Suprapubic skin (tissue), 4 donors: ENCODE measurements around the gene LMX1B. TPM values are rescaled to one million over a fixed set of nuclear protein-coding genes. Genes with fewer than 3 reads are reported as not detected.
"Not testable (repeated sequence)": the region's sequence is repeated elsewhere in the genome, so short reads cannot be mapped to it uniquely, and the experiment has no call there.

Source experiments
- DNase-seq, 2 donors: peaks; one replicate each; pipeline ENCODE4 v3.0.0-alpha.2; 2019; ENCODE audit warnings: low spot score in 2 of 2
- H3K27ac ChIP-seq: fragments of 200-600 bp; sonication (generic); one replicate; pipeline ENCODE4 v1.5.1; 2019
- H3K27me3 ChIP-seq: fragments of 200-600 bp; sonication (generic); one replicate; pipeline ENCODE4 v1.5.1; 2019
- H3K36me3 ChIP-seq: fragments of 200-600 bp; sonication (generic); one replicate; pipeline ENCODE4 v1.5.1; 2019
- H3K4me1 ChIP-seq: fragments of 200-600 bp; sonication (generic); one replicate; pipeline ENCODE4 v1.5.1; 2019
- H3K4me3 ChIP-seq: fragments of 200-600 bp; sonication (generic); one replicate; pipeline ENCODE4 v1.5.1; 2019; ENCODE audit warnings: mild to moderate bottlenecking
- H3K9me3 ChIP-seq: fragments of 200-600 bp; sonication (generic); one replicate; pipeline ENCODE4 v1.5.1; 2019
- CTCF ChIP-seq, 2 donors: fragments of 200-600 bp in 1 of 2; fragments of 450-650 bp in 1 of 2; sonication (generic) in 1 of 2; IDR thresholded peaks; one replicate each; pipeline ENCODE4 v1.5.1; 2016 to 2019; ENCODE audit warnings: antibody characterized with exemption in 2 of 2, mild to moderate bottlenecking in 1 of 2, moderate library complexity in 1 of 2
- EP300 ChIP-seq: sonication (generic); formaldehyde crosslinking; IDR thresholded peaks from one replicate; pipeline ENCODE4 v1.6.1; 2017; ENCODE audit warnings: antibody characterized with exemption
- POLR2A ChIP-seq, 2 donors: fragments of 450-650 bp; IDR thresholded peaks; one replicate each; pipeline ENCODE4 v1.6.1; 2017; ENCODE audit warnings: antibody characterized with exemption in 2 of 2, mild to moderate bottlenecking in 2 of 2, moderate library complexity in 2 of 2
- POLR2AphosphoS5 ChIP-seq, 3 donors: sonication (generic); formaldehyde crosslinking; IDR thresholded peaks; one replicate each; pipeline ENCODE4 v1.6.1; 2017; ENCODE audit warnings: antibody characterized with exemption in 3 of 3
- WGBS: methylation state at CpG from one replicate; pipeline ENCODE4 v1.1.5; 2018; 5-methylcytosine and 5-hydroxymethylcytosine counted together
- total RNA-seq, 4 donors: library from RNA; depleted of rRNA; stranded (reverse); fragments of >200 nt; gene quantifications; one replicate each; pipeline ENCODE4 v1.1.0, GENCODE V29; 2016

The LMX1B gene
- total RNA-seq, 4 donors from 2014 or later: 2.4 to 7.8 (median 5.7) TPM

- Histone ChIP-seq H3K27ac (peak overlapping the region; percentile 74), H3K4me1 (peaks cover 42% of the 10 kb centered on the region), H3K27me3 (peaks cover 30% of the 10 kb centered on the region), H3K36me3 (no peaks in the 10 kb centered on the region), H3K4me3 (no peak overlapping the region), H3K9me3 (no peaks in the 10 kb centered on the region)
- TF ChIP-seq POLR2A (IDR thresholded peaks at IDR 0.05) (no peak), EP300 (no peak), POLR2AphosphoS5 (IDR thresholded peaks at IDR 0.05) (no peak), CTCF (IDR thresholded peaks at IDR 0.05) (no peak)
- WGBS: 33% methylated on average over 4 of the region's 4 CpGs
- DNase-seq: no peak
Observed at GRCh38 chr9:126721564-126721981, 107.8 kb downstream of the LMX1B start.

GRCh38 chr9:126722252-126722921 is 108.7 kb downstream of the LMX1B start:
- WGBS: 0% methylated on average over 5 of the region's 45 CpGs
- peak; percentile 88 to 91 for DNase-seq
- no peak for TF ChIP-seq POLR2A (IDR thresholded peaks at IDR 0.05)
- no peak for TF ChIP-seq POLR2AphosphoS5 (IDR thresholded peaks at IDR 0.05)
- no peak for TF ChIP-seq CTCF (IDR thresholded peaks at IDR 0.05)
- TF ChIP-seq EP300: no peak
- peak overlapping the region; percentile 74 for H3K27ac ChIP-seq
- no peaks in the 10 kb centered on the region for H3K36me3 ChIP-seq
- no peaks in the 10 kb centered on the region for H3K9me3 ChIP-seq
- peaks cover 42% of the 10 kb centered on the region for H3K4me1 ChIP-seq
- H3K27me3 ChIP-seq: peaks cover 30% of the 10 kb centered on the region
- H3K4me3 ChIP-seq: peak overlapping the region; percentile 74

- Histone ChIP-seq H3K27ac (peak overlapping the region; percentile 74), H3K4me3 (peak overlapping the region; percentile 74), H3K4me1 (peaks cover 42% of the 10 kb centered on the region), H3K36me3 (no peaks in the 10 kb centered on the region), H3K27me3 (peaks cover 30% of the 10 kb centered on the region), H3K9me3 (no peaks in the 10 kb centered on the region)
- DNase-seq: no peak
- WGBS: 15% methylated on average over 5 of the region's 68 CpGs
- TF ChIP-seq POLR2AphosphoS5 (IDR thresholded peaks at IDR 0.05) (no peak), POLR2A (IDR thresholded peaks at IDR 0.05) (no peak), EP300 (no peak), CTCF (IDR thresholded peaks at IDR 0.05) (no peak)
Observed at GRCh38 chr9:126722922-126723806, 109.4 kb downstream of the LMX1B start.

GRCh38 chr9:126723807-126724172 is 110.1 kb downstream of the LMX1B start:
- H3K4me1 ChIP-seq: peaks cover 42% of the 10 kb centered on the region
- TF ChIP-seq POLR2AphosphoS5 (IDR thresholded peaks at IDR 0.05): no peak
- TF ChIP-seq CTCF (IDR thresholded peaks at IDR 0.05): no peak
- no peak for TF ChIP-seq EP300
- no peak for TF ChIP-seq POLR2A (IDR thresholded peaks at IDR 0.05)
- no peaks in the 10 kb centered on the region for H3K36me3 ChIP-seq
- no peak for DNase-seq
- no peak overlapping the region for H3K27ac ChIP-seq
- H3K9me3 ChIP-seq: no peaks in the 10 kb centered on the region
- WGBS: 51% methylated on average over 14 of the region's 14 CpGs
- peak overlapping the region; percentile 74 for H3K4me3 ChIP-seq
- H3K27me3 ChIP-seq: peaks cover 30% of the 10 kb centered on the region

GRCh38 chr9:126724226-126724625 is 110.5 kb downstream of the LMX1B start:
- WGBS: 58% methylated on average over 6 of the region's 6 CpGs
- H3K4me1 ChIP-seq: peaks cover 42% of the 10 kb centered on the region
- no peak overlapping the region for H3K27ac ChIP-seq
- no peak overlapping the region for H3K4me3 ChIP-seq
- H3K36me3 ChIP-seq: no peaks in the 10 kb centered on the region
- TF ChIP-seq CTCF (IDR thresholded peaks at IDR 0.05) (no peak), POLR2AphosphoS5 (IDR thresholded peaks at IDR 0.05) (no peak), EP300 (no peak), POLR2A (IDR thresholded peaks at IDR 0.05) (no peak)
- H3K9me3 ChIP-seq: no peaks in the 10 kb centered on the region
- peaks cover 30% of the 10 kb centered on the region for H3K27me3 ChIP-seq
- no peak for DNase-seq

- WGBS: 77% methylated on average over 4 of the region's 4 CpGs
- H3K27ac ChIP-seq, H3K9me3 ChIP-seq, H3K36me3 ChIP-seq, DNase-seq, H3K4me3 ChIP-seq: not testable (repeated sequence)
- Histone ChIP-seq H3K4me1 (peaks cover 31% of the 10 kb centered on the region), H3K27me3 (peaks cover 27% of the 10 kb centered on the region)
Observed at GRCh38 chr9:126725485-126725884, 111.8 kb downstream of the LMX1B start.

GRCh38 chr9:126728210-126728609 is 114.5 kb downstream of the LMX1B start:
- H3K4me1 ChIP-seq, H3K36me3 ChIP-seq: not testable (repeated sequence)
- 91% methylated on average over 8 of the region's 8 CpGs for WGBS

GRCh38 chr9:126730592-126730991 is 116.9 kb downstream of the LMX1B start:
- H3K36me3 ChIP-seq, H3K27me3 ChIP-seq, H3K4me3 ChIP-seq, DNase-seq, H3K4me1 ChIP-seq, H3K27ac ChIP-seq, H3K9me3 ChIP-seq: not testable (repeated sequence)
- WGBS: 95% methylated on average over 7 of the region's 8 CpGs

More at GRCh38 chr9:126728210-126728609, 114.5 kb downstream of the LMX1B start:
- H3K27ac ChIP-seq, H3K9me3 ChIP-seq, H3K4me3 ChIP-seq, DNase-seq, H3K27me3 ChIP-seq: not testable (repeated sequence)
